ENCODE data around the gene ABHD2.

- TF ChIP-seq POLR2AphosphoS5 (IDR thresholded peaks at IDR 0.05; ENCODE audit: low read depth) (no peak), EZH2phosphoT487 (IDR thresholded peaks at IDR 0.05; ENCODE audit: unreplicated experiment) (no peak)
- TF ChIP-seq, protein P1, sequence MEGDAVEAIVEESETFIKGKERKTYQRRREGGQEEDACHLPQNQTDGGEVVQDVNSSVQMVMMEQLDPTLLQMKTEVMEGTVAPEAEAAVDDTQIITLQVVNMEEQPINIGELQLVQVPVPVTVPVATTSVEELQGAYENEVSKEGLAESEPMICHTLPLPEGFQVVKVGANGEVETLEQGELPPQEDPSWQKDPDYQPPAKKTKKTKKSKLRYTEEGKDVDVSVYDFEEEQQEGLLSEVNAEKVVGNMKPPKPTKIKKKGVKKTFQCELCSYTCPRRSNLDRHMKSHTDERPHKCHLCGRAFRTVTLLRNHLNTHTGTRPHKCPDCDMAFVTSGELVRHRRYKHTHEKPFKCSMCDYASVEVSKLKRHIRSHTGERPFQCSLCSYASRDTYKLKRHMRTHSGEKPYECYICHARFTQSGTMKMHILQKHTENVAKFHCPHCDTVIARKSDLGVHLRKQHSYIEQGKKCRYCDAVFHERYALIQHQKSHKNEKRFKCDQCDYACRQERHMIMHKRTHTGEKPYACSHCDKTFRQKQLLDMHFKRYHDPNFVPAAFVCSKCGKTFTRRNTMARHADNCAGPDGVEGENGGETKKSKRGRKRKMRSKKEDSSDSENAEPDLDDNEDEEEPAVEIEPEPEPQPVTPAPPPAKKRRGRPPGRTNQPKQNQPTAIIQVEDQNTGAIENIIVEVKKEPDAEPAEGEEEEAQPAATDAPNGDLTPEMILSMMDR (conservative IDR thresholded peaks at IDR 0.05; ENCODE audit: low read depth in 2 of 2): no peak
These were observed 96.1 kb downstream of the ABHD2 start for GRCh38 chr15:89184357-89184756.

Data from GM23338 (cell line).